B cell (primary cell): Measurements from ENCODE around the gene ABCC1. TPM values are rescaled to one million over a fixed set of nuclear protein-coding genes. Genes with fewer than 3 reads are reported as not detected.

Experiments used
- ATAC-seq: fragments of 200-7000 bp; cut with Tn5 transposase; one replicate; pipeline ENCODE4 v1.10.0; 2021; ENCODE audit warnings: low read depth, mild to moderate bottlenecking, moderate number of reproducible peaks, moderate library complexity
- CTCF ChIA-PET: fragments of 350-600 bp; sonication (Branson Sonifier 250); formaldehyde crosslinking; loops from one replicate; lab custom pipeline; 2021; ENCODE audit warnings: antibody characterized with exemption, inconsistent platforms; lab: Charles Lee
- POLR2A ChIA-PET: fragments of 350-600 bp; sonication (Branson Sonifier 250); formaldehyde crosslinking; loops from one replicate; lab custom pipeline; 2021; ENCODE audit warnings: antibody characterized with exemption; lab: Charles Lee
- DNase-seq: peaks from one replicate; pipeline ENCODE4 v3.0.0; 2013
- H2AFZ ChIP-seq: 2 replicates; pipeline ENCODE4 v1.6.1; 2012; ENCODE audit warnings: mild to moderate bottlenecking, low read depth, low read length; ENCODE audit not compliant: insufficient read depth, poor library complexity, severe bottlenecking
- H3K27ac ChIP-seq, 2 donors: 1 replicate in 1 of 2; 2 replicates in 1 of 2; pipeline ENCODE4 v1.5.1; 2012 to 2013; ENCODE audit warnings: low read length in 2 of 2, mild to moderate bottlenecking in 2 of 2, moderate library complexity in 1 of 2
- H3K27me3 ChIP-seq, 4 experiments: fragments of 200-600 bp in 1 of 4; sonication (generic) in 1 of 4; replicated peaks in 1 of 4; 1 replicate in 2 of 4; 2 replicates in 2 of 4; pipeline versions ENCODE4 v1.6.1 to v1.7.0; 2013 to 2016; ENCODE audit warnings: low read length in 3 of 4, mild to moderate bottlenecking in 2 of 4, mixed read lengths in 1 of 4, moderate library complexity in 1 of 4; ENCODE audit not compliant: insufficient read depth in 4 of 4, control insufficient read depth in 3 of 4; ENCODE audit errors: control extremely low read depth in 1 of 4
- H3K36me3 ChIP-seq, 2 experiments: replicated peaks in 1 of 2; 1 replicate in 1 of 2; 2 replicates in 1 of 2; pipeline versions ENCODE4 v1.6.1 to v1.7.1; 2013; ENCODE audit warnings: low read length in 1 of 2; ENCODE audit not compliant: insufficient read depth in 2 of 2, control insufficient read depth in 1 of 2; ENCODE audit errors: control extremely low read depth in 1 of 2, extremely low read depth in 1 of 2
- H3K4me1 ChIP-seq, 2 donors: fragments of 200-600 bp in 1 of 2; sonication (generic) in 1 of 2; 1 replicate in 1 of 2; 2 replicates in 1 of 2; pipeline versions ENCODE4 v1.5.1 to v1.6.1; 2013 to 2017; ENCODE audit warnings: low read length in 2 of 2; ENCODE audit not compliant: control insufficient read depth in 2 of 2, insufficient read depth in 2 of 2
- H3K4me2 ChIP-seq: replicated peaks from 2 replicates; pipeline ENCODE3; 2012; ENCODE audit warnings: mild to moderate bottlenecking, low read depth, low read length; ENCODE audit not compliant: poor library complexity, severe bottlenecking
- H3K4me3 ChIP-seq, 5 experiments: fragments of 200-600 bp in 1 of 5; sonication (generic) in 1 of 5; 1 replicate in 3 of 5; 2 replicates in 2 of 5; pipeline versions ENCODE4 v1.5.1 to v1.7.0; 2011 to 2016; ENCODE audit warnings: low read length in 4 of 5, mild to moderate bottlenecking in 4 of 5, low read depth in 2 of 5, control low read depth in 1 of 5, moderate library complexity in 1 of 5; ENCODE audit not compliant: insufficient read depth in 1 of 5; ENCODE audit errors: control extremely low read depth in 1 of 5, extremely low read depth in 1 of 5
- H3K79me2 ChIP-seq: fragments of 200-600 bp; sonication (generic); one replicate; pipeline ENCODE4 v1.6.0; 2016; ENCODE audit warnings: low read length; ENCODE audit not compliant: control insufficient read depth, insufficient read depth
- H3K9ac ChIP-seq: fragments of 200-600 bp; sonication (generic); 2 replicates; pipeline ENCODE4 v1.6.1; 2017; ENCODE audit warnings: mild to moderate bottlenecking, low read length, moderate library complexity
- H3K9me3 ChIP-seq, 3 donors: one replicate each; pipeline versions ENCODE4 v1.6.1 to v1.7.1; 2013; ENCODE audit warnings: low read length in 2 of 3; ENCODE audit not compliant: control insufficient read depth in 2 of 3, insufficient read depth in 1 of 3; ENCODE audit errors: control extremely low read depth in 1 of 3
- H4K20me1 ChIP-seq: 2 replicates; pipeline ENCODE4 v1.6.0; 2012; ENCODE audit warnings: mild to moderate bottlenecking, low read length; ENCODE audit not compliant: insufficient read depth, control insufficient read depth, poor library complexity, severe bottlenecking
- H3K27ac Mint-ChIP-seq: one replicate; pipeline ENCODE4 v1.8.0; 2021; ENCODE audit warnings: mixed read lengths
- H3K27me3 Mint-ChIP-seq: one replicate; pipeline ENCODE4 v1.8.0; 2021; ENCODE audit warnings: mixed read lengths
- H3K4me1 Mint-ChIP-seq: one replicate; pipeline ENCODE4 v1.8.0; 2021; ENCODE audit warnings: mixed read lengths
- H3K4me3 Mint-ChIP-seq: one replicate; pipeline ENCODE4 v1.8.0; 2021; ENCODE audit warnings: mixed read lengths
- H3K9me3 Mint-ChIP-seq: one replicate; pipeline ENCODE4 v1.8.0; 2022; ENCODE audit warnings: mixed read lengths; ENCODE audit not compliant: insufficient read depth
- CTCF ChIP-seq: fragments of 200-600 bp; IDR thresholded peaks from one replicate; pipeline ENCODE4 v1.8.0; 2022; ENCODE audit warnings: antibody characterized with exemption, mild to moderate bottlenecking
- EZH2 ChIP-seq: IDR thresholded peaks from 2 replicates; pipeline ENCODE4 v1.6.1; 2012; ENCODE audit warnings: borderline replicate concordance, low read depth, mild to moderate bottlenecking, moderate library complexity, low read length; ENCODE audit not compliant: insufficient read depth, poor library complexity, severe bottlenecking
- WGBS: methylation state at CpG from one replicate; pipeline ENCODE4 v1.1.5; 2013; ENCODE audit warnings: missing lambda C conversion rate; ENCODE audit not compliant: insufficient coverage; 5-methylcytosine and 5-hydroxymethylcytosine counted together
- intact Hi-C: fragments of 100-400 bp; cut with micrococcal nuclease; formaldehyde crosslinking; loops from one replicate; pipeline ENCODE4 v1.10.0; 2022
- polyA plus RNA-seq: library from polyadenylated mRNA; depleted of rRNA; stranded (reverse); fragments of >200 nt; gene quantifications from 2 replicates; pipeline ENCODE4 v1.2.3, GENCODE V29; 2012
- total RNA-seq, 2 donors: library from RNA; stranded (reverse); fragments of 120-200 nt in 1 of 2; gene quantifications; 1 replicate in 1 of 2; 2 replicates in 1 of 2; pipeline versions ENCODE4 v1.2.3 to v1.2.4, GENCODE V29; 2013 to 2022

Gene ABCC1
- total and polyA plus RNA-seq, 2 donors (not counting 1 experiment from before 2014, with no cell fraction given), result 21.8 to 73.0 TPM

- no peak overlapping the region for H3K4me3 ChIP-seq
- Mint-ChIP-seq H3K9me3 (no peaks in the 10 kb centered on the region), H3K27me3 (no peaks in the 10 kb centered on the region), H3K27ac (peak overlapping the region; percentile 89), H3K4me1 (peaks cover 45% of the 10 kb centered on the region), H3K4me3 (peak overlapping the region; percentile 66)
- CTCF ChIA-PET, result interaction anchor here (0.7 to 2.1 kb wide), 3 partner anchors 50 to 274 kb away, joined by 3 to 6 read pairs (median 5); no protein-coding TSS in a partner anchor
- peak overlapping the region; percentile 40 to 96 for H3K27ac ChIP-seq
- H3K9ac ChIP-seq, result no peak overlapping the region
- POLR2A ChIA-PET, result no interaction called here
- H2AFZ ChIP-seq, result no peak overlapping the region
- intact Hi-C loops, result no loop called here
- H3K27me3 ChIP-seq, result no peaks in the 10 kb centered on the region
- H3K36me3 ChIP-seq, result peaks cover 3 to 30% of the 10 kb centered on the region in 2 experiments
- WGBS, result 40% methylated on average over 1 of the region's 2 CpGs
- peaks cover 52% of the 10 kb centered on the region for H3K79me2 ChIP-seq
- H3K4me1 ChIP-seq, result peaks cover 30 to 42% of the 10 kb centered on the region in 2 donors
- H3K9me3 ChIP-seq, result peaks cover 0 to 3% (median 0%) of the 10 kb centered on the region in 3 donors
- ATAC-seq, result no peak
- H4K20me1 ChIP-seq, result no peaks in the 10 kb centered on the region
- H3K4me2 ChIP-seq, result peak overlapping the region; percentile 70
- TF ChIP-seq EZH2 (no peak), CTCF (no peak)
- DNase-seq, result peak; percentile 48
Observed at GRCh38 chr16:16008666-16009065, 59.2 kb downstream of the ABCC1 start.

- H3K27me3 Mint-ChIP-seq, result no peaks in the 10 kb centered on the region
- no peaks in the 10 kb centered on the region for H3K9me3 Mint-ChIP-seq
- Histone ChIP-seq H3K9me3 (peaks cover 0 to 3% (median 0%) of the 10 kb centered on the region in 3 donors), H2AFZ (no peak overlapping the region), H3K36me3 (peaks cover 3 to 34% of the 10 kb centered on the region in 2 experiments), H3K4me3 (no peak overlapping the region), H3K27me3 (no peaks in the 10 kb centered on the region), H3K27ac (peak overlapping the region; percentile 26 to 40), H4K20me1 (no peaks in the 10 kb centered on the region), H3K4me1 (peaks cover 30 to 42% of the 10 kb centered on the region in 2 donors), H3K9ac (no peak overlapping the region), H3K4me2 (peak overlapping the region; percentile 30), H3K79me2 (peaks cover 48% of the 10 kb centered on the region)
- ChIA-PET CTCF (interaction anchor here (0.7 to 2.1 kb wide), 4 partner anchors 24 to 275 kb away, joined by 3 to 6 read pairs (median 4); no protein-coding TSS in a partner anchor), POLR2A (no interaction called here)
- peak overlapping the region; percentile 83 for H3K27ac Mint-ChIP-seq
- peaks cover 43% of the 10 kb centered on the region for H3K4me1 Mint-ChIP-seq
- 91% methylated on average over 10 of the region's 11 CpGs for WGBS
- intact Hi-C loops, result no loop called here
- ATAC-seq, result no peak
- DNase-seq, result no peak
- H3K4me3 Mint-ChIP-seq, result peak overlapping the region; percentile 37
- TF ChIP-seq EZH2 (no peak), CTCF (no peak)
Observed at GRCh38 chr16:16009401-16009800, 60.0 kb downstream of the ABCC1 start.
